Lung (tissue), 12 donors: ENCODE measurements around the gene PCSK6. TPM values are rescaled to one million over a fixed set of nuclear protein-coding genes. Genes with fewer than 3 reads are reported as not detected.

Experiments
- ATAC-seq: fragments of 200-7000 bp; cut with Tn5 transposase; one replicate; pipeline ENCODE4 v1.9.1; 2020; ENCODE audit warnings: moderate number of reproducible peaks; ENCODE audit not compliant: insufficient read depth, low FRiP score
- DNase-seq, 3 donors: peaks; one replicate each; pipeline ENCODE4 v3.0.0-alpha.2; 2013 to 2017
- H3K27ac ChIP-seq, 2 donors: one replicate each; pipeline ENCODE4 v1.5.1; 2013; ENCODE audit warnings: mild to moderate bottlenecking in 2 of 2, moderate library complexity in 2 of 2, control low read depth in 1 of 2, inconsistent platforms in 1 of 2, low read depth in 1 of 2, low read length in 1 of 2
- H3K27me3 ChIP-seq, 3 donors: one replicate each; pipeline ENCODE4 v1.5.1; 2013; ENCODE audit warnings: low read length in 2 of 3; ENCODE audit not compliant: control insufficient read depth in 3 of 3, insufficient read depth in 3 of 3
- H3K36me3 ChIP-seq, 4 donors: one replicate each; pipeline ENCODE4 v1.5.1; 2013; ENCODE audit warnings: low read length in 4 of 4, mild to moderate bottlenecking in 1 of 4, moderate library complexity in 1 of 4; ENCODE audit not compliant: control insufficient read depth in 4 of 4, insufficient read depth in 4 of 4
- H3K4me1 ChIP-seq, 5 donors: one replicate each; pipeline ENCODE4 v1.5.1; 2013; ENCODE audit warnings: low read length in 5 of 5, mild to moderate bottlenecking in 2 of 5, moderate library complexity in 1 of 5; ENCODE audit not compliant: control insufficient read depth in 5 of 5, insufficient read depth in 5 of 5
- H3K4me3 ChIP-seq: one replicate; pipeline ENCODE4 v1.5.1; 2013; ENCODE audit warnings: mild to moderate bottlenecking, control low read depth, moderate library complexity
- H3K9ac ChIP-seq, 2 donors: one replicate each; pipeline ENCODE4 v1.5.1; 2013; ENCODE audit warnings: low read length in 2 of 2, control low read depth in 1 of 2; ENCODE audit not compliant: insufficient read depth in 1 of 2
- H3K9me3 ChIP-seq, 4 donors: one replicate each; pipeline ENCODE4 v1.5.1; 2013; ENCODE audit warnings: low read length in 3 of 4, mild to moderate bottlenecking in 1 of 4, moderate library complexity in 1 of 4; ENCODE audit not compliant: control insufficient read depth in 4 of 4, insufficient read depth in 3 of 4
- CTCF ChIP-seq: IDR thresholded peaks from 2 replicates; pipeline ENCODE4 v1.5.1; 2012; ENCODE audit warnings: mild to moderate bottlenecking; ENCODE audit errors: control extremely low read depth, extremely low read depth
- WGBS, 2 donors: extraction: QIAGEN DNeasy Blood & Tissue Kit; methylation state at CpG; one replicate each; pipeline ENCODE4 v1.1.7; 2013; 5-methylcytosine and 5-hydroxymethylcytosine counted together
- polyA plus RNA-seq, 2 donors: library from polyadenylated mRNA; stranded (reverse); fragments of 200-250 nt; gene quantifications; one replicate each; pipeline ENCODE4 v1.2.1, GENCODE V29; 2013
- total RNA-seq, 2 donors: library from RNA; depleted of rRNA in 1 of 2; stranded (reverse); fragments of >200 nt in 1 of 2; gene quantifications; one replicate each; pipeline ENCODE4 v1.2.1, GENCODE V29; 2014 to 2021
- donor health status: control.
- donor health status: control.
- donor health status: Bipolar disorder and iron deficiency.
- donor health status: healthy.
- donor health status: DM: yes; HTN: yes; CAD: no.

Gene PCSK6
- total and polyA plus RNA-seq, 4 donors = 4.6 to 41.0 (median 8.4) TPM

GRCh38 chr15:101371081-101371480 lies 118.4 kb downstream of the PCSK6 start:
- H3K27me3 ChIP-seq = no peaks in the 10 kb centered on the region
- no peaks in the 10 kb centered on the region for H3K36me3 ChIP-seq
- peaks cover 0 to 16% (median 2%) of the 10 kb centered on the region in 5 donors for H3K4me1 ChIP-seq
- no peak overlapping the region for H3K4me3 ChIP-seq
- ATAC-seq (no peak), DNase-seq (no peak)
- no peak for TF ChIP-seq CTCF
- no peak overlapping the region for H3K9ac ChIP-seq
- H3K27ac ChIP-seq = no peak overlapping the region
- H3K9me3 ChIP-seq = no peaks in the 10 kb centered on the region
- 96 to 97% methylated on average over 7 of the region's 7 CpGs for WGBS, 2 donors

GRCh38 chr15:101370330-101371024 lies 119.0 kb downstream of the PCSK6 start:
- Histone ChIP-seq H3K4me1 (peaks cover 0 to 16% (median 2%) of the 10 kb centered on the region in 5 donors), H3K9ac (no peak overlapping the region), H3K36me3 (no peaks in the 10 kb centered on the region), H3K27ac (no peak overlapping the region), H3K9me3 (no peaks in the 10 kb centered on the region), H3K4me3 (no peak overlapping the region), H3K27me3 (no peaks in the 10 kb centered on the region)
- ATAC-seq = no peak
- no peak for TF ChIP-seq CTCF
- DNase-seq = no peak
- 94 to 95% methylated on average over 26 of the region's 26 CpGs for WGBS, 2 donors

GRCh38 chr15:101369676-101370075 lies 119.8 kb downstream of the PCSK6 start:
- ATAC-seq (no peak), DNase-seq (no peak)
- Histone ChIP-seq H3K9ac (no peak overlapping the region), H3K36me3 (no peaks in the 10 kb centered on the region), H3K4me3 (no peak overlapping the region), H3K4me1 (peaks cover 0 to 16% (median 2%) of the 10 kb centered on the region in 5 donors), H3K27ac (no peak overlapping the region), H3K27me3 (no peaks in the 10 kb centered on the region), H3K9me3 (peaks cover 0 to 3% (median 0%) of the 10 kb centered on the region in 4 donors)
- WGBS, 2 donors = 94 to 95% methylated on average over 8 of the region's 8 CpGs
- no peak for TF ChIP-seq CTCF
